Thymus (tissue), 11 donors: ENCODE data around the gene ZNF664. TPM values are rescaled to one million over a fixed set of nuclear protein-coding genes. Genes with fewer than 3 reads are reported as not detected.

Experiments used
- DNase-seq, 9 donors: peaks; one replicate each; pipeline ENCODE4 v3.0.0-alpha.2; 2013; ENCODE audit warnings: low spot score in 9 of 9, low read depth in 6 of 9, missing footprints in 1 of 9
- H3K27ac ChIP-seq, 2 donors: one replicate each; pipeline ENCODE4 v1.5.1; 2013; ENCODE audit warnings: control low read depth in 1 of 2, low read depth in 1 of 2, low read length in 1 of 2, mild to moderate bottlenecking in 1 of 2, moderate library complexity in 1 of 2
- H3K27me3 ChIP-seq, 2 donors: one replicate each; pipeline ENCODE4 v1.5.1; 2013; ENCODE audit warnings: low read length in 1 of 2; ENCODE audit not compliant: control insufficient read depth in 2 of 2, insufficient read depth in 1 of 2
- H3K36me3 ChIP-seq, 2 donors: one replicate each; pipeline ENCODE4 v1.5.1; 2013; ENCODE audit warnings: low read length in 1 of 2, mild to moderate bottlenecking in 1 of 2, moderate library complexity in 1 of 2; ENCODE audit not compliant: control insufficient read depth in 2 of 2, insufficient read depth in 2 of 2
- H3K4me1 ChIP-seq, 2 donors: one replicate each; pipeline ENCODE4 v1.5.1; 2013; ENCODE audit warnings: low read length in 2 of 2; ENCODE audit not compliant: control insufficient read depth in 2 of 2, insufficient read depth in 2 of 2
- H3K4me3 ChIP-seq, 2 donors: one replicate each; pipeline ENCODE4 v1.5.1; 2013; ENCODE audit warnings: low read length in 2 of 2, control low read depth in 1 of 2, mild to moderate bottlenecking in 1 of 2
- H3K9me3 ChIP-seq, 2 donors: one replicate each; pipeline ENCODE4 v1.5.1; 2013; ENCODE audit warnings: low read length in 1 of 2, mild to moderate bottlenecking in 1 of 2; ENCODE audit not compliant: control insufficient read depth in 2 of 2, insufficient read depth in 1 of 2
- WGBS: extraction: QIAGEN DNeasy Blood & Tissue Kit; methylation state at CpG from one replicate; pipeline ENCODE4 v1.1.7; 2013; 5-methylcytosine and 5-hydroxymethylcytosine counted together
- polyA plus RNA-seq: library from polyadenylated mRNA; stranded (reverse); fragments of 200-250 nt; gene quantifications from one replicate; pipeline ENCODE4 v1.2.3, GENCODE V29; 2013
- total RNA-seq: library from RNA; stranded (reverse); fragments of 120-200 nt; gene quantifications from one replicate; pipeline ENCODE4 v1.2.4, GENCODE V29; 2013
- donor health status: healthy.

Gene ZNF664
- total and polyA plus RNA-seq, 2 donors, result 26.0 to 36.0 TPM

DNA sequence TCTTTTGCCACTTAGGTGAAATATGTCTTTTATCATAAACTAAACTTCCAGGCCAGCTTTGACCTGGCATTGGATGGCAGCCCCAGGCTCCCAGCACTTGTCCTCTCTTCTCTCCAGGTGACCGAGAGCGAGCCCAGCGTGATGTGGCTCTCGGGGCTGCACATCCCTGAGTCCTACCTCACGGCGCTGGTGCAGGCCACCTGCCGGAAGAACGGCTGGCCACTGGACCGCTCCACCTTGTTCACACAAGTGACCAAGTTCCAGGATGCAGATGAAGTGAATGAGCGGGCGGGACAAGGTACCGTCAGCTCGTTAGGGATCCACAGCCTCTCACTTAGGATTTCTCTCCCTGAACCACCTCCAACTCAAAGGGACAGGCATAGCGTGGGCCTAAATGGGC is 39.8 kb upstream of the ZNF664 start:
- Histone ChIP-seq H3K36me3 (peaks cover 9 to 16% of the 10 kb centered on the region in 2 donors), H3K27me3 (no peaks in the 10 kb centered on the region), H3K9me3 (peaks cover 0 to 5% of the 10 kb centered on the region in 2 donors), H3K4me1 (peaks cover 76 to 85% of the 10 kb centered on the region in 2 donors), H3K4me3 (no peak overlapping the region), H3K27ac (no peak overlapping the region)
- 94% methylated on average over 14 of the region's 14 CpGs for WGBS
- no peak for DNase-seq

DNA sequence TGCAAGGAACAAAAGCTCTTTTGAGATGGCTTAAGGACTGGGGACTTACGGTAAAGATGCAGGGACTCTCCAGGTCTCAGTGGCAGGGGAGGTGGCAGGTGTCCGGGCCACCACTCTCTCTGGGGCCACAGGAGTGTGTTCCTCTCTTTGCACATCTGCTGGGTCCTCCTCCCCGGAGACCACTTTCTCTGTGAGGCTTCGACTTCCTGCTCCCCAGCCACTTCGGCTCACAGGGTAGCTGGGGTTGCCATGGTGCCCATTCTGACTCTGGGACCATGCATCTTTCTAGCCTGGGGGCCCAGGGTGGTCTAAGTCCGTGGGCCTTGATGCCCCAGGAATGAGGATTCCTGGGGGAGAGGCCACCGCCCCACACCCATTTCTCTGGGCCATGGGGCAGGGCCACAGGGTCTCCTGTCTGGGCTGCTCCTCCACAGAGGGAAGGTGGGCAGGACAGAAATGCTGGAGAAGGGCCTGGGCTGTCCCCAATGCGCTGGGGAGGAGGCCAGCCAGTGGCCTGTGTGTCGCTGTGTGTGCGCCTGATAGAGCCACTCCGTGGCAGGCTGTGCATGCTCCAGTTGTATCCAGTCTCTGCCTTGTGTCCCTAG is 38.9 kb upstream of the ZNF664 start:
- peak in 2 of 9 donors; percentile 50 to 69 for DNase-seq
- H3K9me3 ChIP-seq, result peaks cover 0 to 5% of the 10 kb centered on the region in 2 donors
- H3K27ac ChIP-seq, result peak overlapping the region in 1 of 2 donors; percentile 53
- H3K36me3 ChIP-seq, result peaks cover 9 to 16% of the 10 kb centered on the region in 2 donors
- no peaks in the 10 kb centered on the region for H3K27me3 ChIP-seq
- WGBS, result 55% methylated on average over 11 of the region's 11 CpGs
- no peak overlapping the region for H3K4me3 ChIP-seq
- H3K4me1 ChIP-seq, result peaks cover 73 to 83% of the 10 kb centered on the region in 2 donors

DNA sequence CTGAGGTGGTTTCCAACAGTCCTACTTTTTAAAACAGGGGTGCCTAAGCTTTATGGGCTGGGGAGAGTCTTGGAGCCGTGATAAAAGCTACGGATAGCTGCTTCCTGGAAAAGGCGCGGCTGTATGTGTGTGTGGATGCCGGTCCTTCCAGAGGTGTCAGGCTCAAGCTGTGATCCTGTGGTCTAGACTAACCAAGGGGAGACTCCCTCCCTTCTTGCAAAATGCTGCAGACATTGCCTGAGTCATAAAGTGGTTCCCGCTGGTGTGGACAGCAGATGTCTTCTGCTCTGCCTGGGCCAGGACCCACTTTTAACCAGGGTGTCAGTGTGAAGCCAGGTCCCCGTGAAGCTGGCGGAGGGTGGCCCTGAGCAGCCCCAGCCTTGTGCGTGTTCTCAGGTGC is 38.2 kb upstream of the ZNF664 start:
- Histone ChIP-seq H3K36me3 (peaks cover 9 to 19% of the 10 kb centered on the region in 2 donors), H3K27me3 (no peaks in the 10 kb centered on the region), H3K4me3 (no peak overlapping the region), H3K4me1 (peaks cover 66 to 75% of the 10 kb centered on the region in 2 donors), H3K9me3 (peaks cover 0 to 5% of the 10 kb centered on the region in 2 donors), H3K27ac (peak overlapping the region in 1 of 2 donors; percentile 53)
- no peak for DNase-seq
- 91% methylated on average over 9 of the region's 9 CpGs for WGBS

DNA sequence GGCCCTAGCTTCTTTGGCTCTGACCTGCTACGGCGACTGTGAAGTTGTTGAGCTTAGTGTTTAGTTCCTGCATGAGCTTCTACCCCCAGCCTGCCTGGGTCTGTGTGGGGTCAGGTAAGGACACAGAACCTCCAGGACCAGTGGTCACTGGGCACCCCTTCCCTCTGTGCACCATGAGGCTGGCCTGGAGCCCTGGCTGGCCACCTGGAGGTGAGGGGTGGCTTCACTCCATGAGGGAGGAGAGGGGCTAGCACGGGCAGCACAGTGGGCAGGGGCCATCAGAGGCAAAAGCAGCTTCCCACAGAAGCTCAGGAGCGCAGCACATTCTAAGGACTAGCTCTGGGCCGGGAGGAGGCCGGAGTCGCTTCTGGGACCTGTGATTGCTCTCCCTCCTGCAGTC is 37.1 kb upstream of the ZNF664 start:
- Histone ChIP-seq H3K9me3 (peaks cover 0 to 5% of the 10 kb centered on the region in 2 donors), H3K36me3 (peaks cover 14 to 24% of the 10 kb centered on the region in 2 donors), H3K27ac (no peak overlapping the region), H3K27me3 (no peaks in the 10 kb centered on the region), H3K4me3 (no peak overlapping the region), H3K4me1 (peaks cover 56 to 64% of the 10 kb centered on the region in 2 donors)
- 98% methylated on average over 7 of the region's 7 CpGs for WGBS
- DNase-seq, result no peak

DNA sequence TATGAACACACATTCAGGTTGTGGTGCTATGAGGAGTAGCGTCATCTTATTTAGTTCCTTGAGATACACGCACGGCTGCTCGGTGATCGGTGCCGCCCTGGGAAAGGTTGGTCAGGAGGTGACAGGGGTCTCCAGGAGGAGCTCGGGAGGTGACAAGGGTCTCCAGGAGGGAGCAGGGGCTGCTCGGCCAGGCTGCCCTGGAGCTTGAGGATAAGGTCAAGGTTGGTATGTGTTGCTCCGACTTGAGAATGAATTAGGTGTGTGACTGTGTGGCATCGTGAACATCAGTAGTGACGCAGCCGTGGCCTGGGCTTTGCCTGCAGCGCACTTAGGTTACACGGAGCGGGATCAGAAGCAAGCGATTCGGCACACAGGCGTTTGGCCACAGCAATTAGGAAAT is 36.5 kb upstream of the ZNF664 start:
- no peak overlapping the region for H3K4me3 ChIP-seq
- no peak overlapping the region for H3K27ac ChIP-seq
- WGBS, result 98% methylated on average over 18 of the region's 18 CpGs

DNA sequence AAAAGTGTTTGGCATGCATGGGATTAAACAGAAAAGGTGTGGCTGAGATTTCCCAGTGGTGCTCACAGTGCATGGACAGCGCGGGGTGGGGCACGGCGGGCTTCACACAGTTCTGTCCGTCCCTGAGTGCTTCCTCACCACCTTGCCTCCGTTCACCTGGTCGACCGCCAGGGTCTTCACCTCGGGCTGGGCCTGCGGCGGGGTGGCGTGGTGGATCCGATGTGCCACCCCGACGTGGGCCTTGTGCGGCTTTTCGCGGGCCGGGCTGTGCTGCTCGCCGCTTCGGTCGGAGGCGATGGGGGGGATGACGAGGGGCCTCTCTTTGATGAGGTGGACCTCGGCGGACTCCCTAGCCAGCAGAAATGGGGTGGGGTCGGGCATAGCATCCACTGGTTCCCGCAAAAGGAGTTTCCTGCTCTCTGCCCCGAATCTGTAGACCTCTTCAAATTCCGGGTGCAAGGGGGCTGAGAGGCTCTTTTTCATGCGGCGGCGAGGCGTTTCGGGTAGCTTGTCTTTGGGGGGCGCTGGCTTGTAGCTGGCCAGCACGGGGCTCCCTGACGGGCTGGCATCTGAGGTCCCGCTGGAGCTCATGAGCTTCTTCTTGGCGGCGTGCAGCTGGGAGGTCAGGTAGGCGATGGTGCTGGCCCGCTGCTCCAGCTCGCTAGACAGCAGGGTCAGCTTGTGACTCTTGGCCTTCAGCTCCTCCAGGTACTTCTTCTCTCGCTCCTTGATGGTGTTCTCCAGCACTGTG is 35.9 kb upstream of the ZNF664 start:
- peak overlapping the region; percentile 55 to 82 for H3K27ac ChIP-seq
- DNase-seq, result no peak

More for the DNA sequence above, 36.5 kb upstream of the ZNF664 start:
- peaks cover 17 to 24% of the 10 kb centered on the region in 2 donors for H3K36me3 ChIP-seq
- peaks cover 0 to 9% of the 10 kb centered on the region in 2 donors for H3K9me3 ChIP-seq
- peaks cover 51 to 59% of the 10 kb centered on the region in 2 donors for H3K4me1 ChIP-seq
- H3K27me3 ChIP-seq, result no peaks in the 10 kb centered on the region
- DNase-seq, result no peak

DNA sequence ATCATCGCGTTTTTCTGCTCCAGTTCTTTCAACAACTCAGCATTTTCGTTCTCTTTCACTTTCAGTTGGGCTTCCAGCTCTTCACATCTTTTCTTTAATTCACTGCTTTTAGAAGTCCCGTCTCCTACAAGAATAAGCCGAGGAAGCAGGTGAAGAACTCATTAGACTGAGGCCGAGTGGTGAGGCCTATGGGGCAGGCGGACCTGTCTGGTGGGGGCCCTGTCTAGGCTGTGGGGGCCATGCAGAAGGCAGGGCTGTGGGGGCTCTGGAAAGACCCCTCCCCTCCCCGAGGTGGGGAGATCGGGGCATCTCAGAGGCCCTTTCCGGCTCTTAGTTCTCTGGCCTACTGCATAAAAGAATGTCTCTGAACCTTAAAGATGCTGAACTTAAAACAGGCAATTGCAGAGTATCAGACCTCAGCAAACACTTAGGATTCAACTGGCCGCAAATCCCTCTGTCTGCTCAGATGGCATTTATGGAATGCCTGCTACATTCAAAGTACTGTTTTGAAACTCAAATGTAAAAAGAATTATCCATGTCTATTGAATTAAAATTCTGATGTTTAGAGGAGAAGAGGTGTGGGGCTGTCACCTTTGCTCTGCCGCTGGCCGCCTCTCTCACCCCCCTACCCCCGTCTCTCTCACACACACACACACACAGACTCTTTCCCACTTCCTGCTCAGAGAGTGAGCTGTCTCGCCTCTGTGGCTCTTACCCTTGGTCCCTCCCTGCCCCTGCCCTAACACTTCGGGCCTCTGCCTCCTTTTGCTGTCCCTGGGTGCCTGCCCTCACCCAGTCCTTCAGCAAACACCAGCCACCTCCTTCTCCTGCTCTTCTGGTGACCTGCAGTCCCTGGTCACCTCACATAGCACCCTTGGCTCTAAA is 35.1 kb upstream of the ZNF664 start:
- DNase-seq, result peak in 5 of 9 donors; percentile 52 to 78 (median 57)
- peaks cover 38 to 47% of the 10 kb centered on the region in 2 donors for H3K4me1 ChIP-seq
- peaks cover 2 to 17% of the 10 kb centered on the region in 2 donors for H3K9me3 ChIP-seq
- H3K4me3 ChIP-seq, result peak overlapping the region; percentile 10 to 14
- 19% methylated on average over 16 of the region's 16 CpGs for WGBS
- H3K27me3 ChIP-seq, result no peaks in the 10 kb centered on the region
- peaks cover 31% of the 10 kb centered on the region in 2 donors for H3K36me3 ChIP-seq
- H3K27ac ChIP-seq, result peak overlapping the region; percentile 81 to 82

More for the DNA sequence above, 35.9 kb upstream of the ZNF664 start:
- 94% methylated on average over 46 of the region's 46 CpGs for WGBS
- Histone ChIP-seq H3K36me3 (peaks cover 24 to 30% of the 10 kb centered on the region in 2 donors), H3K27me3 (no peaks in the 10 kb centered on the region), H3K9me3 (peaks cover 2 to 15% of the 10 kb centered on the region in 2 donors), H3K4me3 (no peak overlapping the region), H3K4me1 (peaks cover 45 to 53% of the 10 kb centered on the region in 2 donors)

DNA sequence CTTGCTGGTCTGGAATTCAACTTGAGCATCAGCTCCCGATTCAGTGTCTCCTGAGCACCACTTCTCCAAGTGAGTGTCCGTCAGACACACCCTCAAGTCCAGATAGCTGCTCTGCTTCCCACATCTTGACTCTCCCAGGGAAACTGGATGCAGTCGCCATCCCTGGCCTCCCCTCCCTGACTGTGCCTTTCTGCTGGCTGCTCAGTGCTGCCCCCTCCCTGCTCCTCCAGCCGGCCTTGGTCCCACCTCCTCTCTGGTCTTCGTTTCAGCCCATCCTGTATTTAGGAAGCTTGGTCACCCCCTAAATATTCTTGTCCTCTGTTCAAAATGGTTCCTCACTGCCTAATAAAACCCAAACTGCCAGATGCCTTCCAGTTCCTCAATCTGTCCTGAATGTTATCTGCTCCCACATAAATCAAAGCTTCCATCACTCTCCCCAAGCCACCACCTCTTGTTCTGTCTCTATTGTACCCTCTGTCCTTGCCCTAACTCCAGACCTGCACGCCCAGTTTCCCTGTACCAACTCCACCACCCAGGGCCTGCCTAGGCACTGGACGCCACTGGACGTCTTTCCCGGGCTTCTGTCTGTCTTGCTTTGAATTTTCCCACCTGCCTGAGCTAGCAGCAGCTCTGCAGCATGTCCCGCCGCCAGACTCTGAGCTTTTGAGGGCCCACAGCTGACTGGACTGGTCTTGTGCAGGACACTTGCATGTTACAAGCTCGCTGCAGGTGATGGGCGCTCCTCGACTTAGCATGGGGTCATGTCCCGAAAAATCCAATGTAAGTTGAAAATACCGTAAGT is 34.1 kb upstream of the ZNF664 start:
- H3K9me3 ChIP-seq, result peaks cover 2 to 17% of the 10 kb centered on the region in 2 donors
- DNase-seq, result no peak
- H3K27me3 ChIP-seq, result no peaks in the 10 kb centered on the region
- peaks cover 31 to 35% of the 10 kb centered on the region in 2 donors for H3K36me3 ChIP-seq
- WGBS, result 92% methylated on average over 16 of the region's 16 CpGs
- H3K4me3 ChIP-seq, result no peak overlapping the region
- H3K4me1 ChIP-seq, result peaks cover 29 to 44% of the 10 kb centered on the region in 2 donors
- H3K27ac ChIP-seq, result peak overlapping the region in 1 of 2 donors; percentile 82
